Stimulated activated effector memory CD8-positive, alpha-beta T cell treated with anti-CD3 and anti-CD28 coated beads, Interleukin-12 subunit alpha, Interleukin-12 subunit beta, amount 100 ng/mL, for 72 hours (primary cell): ENCODE measurements around the gene SGMS1.

ENCODE experiments used
- ATAC-seq: fragments of 150-1000 bp; cut with Tn5 transposase; 2 replicates; pipeline ENCODE4 v1.10.0; 2021
- DNase-seq, 2 donors: peaks; one replicate each; pipeline ENCODE4 v3.0.0; 2021 to 2022; ENCODE audit warnings: low spot score in 2 of 2
- H3K27ac Mint-ChIP-seq: one replicate; pipeline ENCODE4 v1.8.0; 2022; ENCODE audit warnings: mild to moderate bottlenecking, mixed read lengths
- H3K36me3 Mint-ChIP-seq: one replicate; pipeline ENCODE4 v1.8.0; 2022; ENCODE audit warnings: mild to moderate bottlenecking, mixed read lengths
- H3K4me1 Mint-ChIP-seq: one replicate; pipeline ENCODE4 v1.8.0; 2022; ENCODE audit warnings: mixed read lengths
- H3K4me3 Mint-ChIP-seq: one replicate; pipeline ENCODE4 v1.8.0; 2022; ENCODE audit warnings: mild to moderate bottlenecking, mixed read lengths
- H3K9me3 Mint-ChIP-seq: one replicate; pipeline ENCODE4 v1.8.0; 2022; ENCODE audit warnings: mixed read lengths

The SGMS1 gene

GRCh38 chr10:50585921-50586739 is 37.6 kb downstream of the SGMS1 start:
- ATAC-seq: no peak
- Mint-ChIP-seq H3K27ac (no peak overlapping the region), H3K36me3 (peaks cover 18% of the 10 kb centered on the region), H3K4me3 (no peak overlapping the region), H3K9me3 (no peaks in the 10 kb centered on the region), H3K4me1 (peaks cover 26% of the 10 kb centered on the region)
- no peak for DNase-seq

- no peak for ATAC-seq
- no peak overlapping the region for H3K27ac Mint-ChIP-seq
- H3K4me1 Mint-ChIP-seq: peaks cover 45% of the 10 kb centered on the region
- H3K36me3 Mint-ChIP-seq: peaks cover under 1% of the 10 kb centered on the region
- no peak overlapping the region for H3K4me3 Mint-ChIP-seq
- H3K9me3 Mint-ChIP-seq: no peaks in the 10 kb centered on the region
- no peak for DNase-seq
Observed at GRCh38 chr10:50582766-50583762, 40.7 kb downstream of the SGMS1 start.

DNA sequence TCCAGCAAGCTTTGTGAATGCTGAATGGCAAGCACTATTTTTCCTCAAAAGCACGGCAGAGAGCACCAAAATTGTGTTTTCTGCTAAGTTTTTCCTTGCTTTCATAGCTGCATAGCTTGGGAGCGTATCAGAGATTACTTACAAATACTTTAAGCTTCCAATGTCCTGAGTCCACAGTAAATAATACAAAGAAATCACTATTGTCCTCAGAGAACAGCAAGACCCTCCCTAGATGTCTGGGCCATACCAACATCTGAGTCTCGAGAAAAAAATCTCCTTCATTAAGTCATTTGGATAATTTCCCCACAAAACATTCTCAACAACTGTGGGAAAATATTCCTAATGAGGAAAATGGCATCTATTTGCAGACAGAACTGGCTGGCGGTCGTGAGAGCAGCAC is 41.7 kb downstream of the SGMS1 start:
- Mint-ChIP-seq H3K27ac (no peak overlapping the region), H3K4me1 (peaks cover 54% of the 10 kb centered on the region), H3K4me3 (no peak overlapping the region), H3K9me3 (no peaks in the 10 kb centered on the region), H3K36me3 (no peaks in the 10 kb centered on the region)
- ATAC-seq (no peak), DNase-seq (no peak)

GRCh38 chr10:50580262-50580891 is 43.4 kb downstream of the SGMS1 start:
- Mint-ChIP-seq H3K4me3 (no peak overlapping the region), H3K9me3 (no peaks in the 10 kb centered on the region), H3K36me3 (no peaks in the 10 kb centered on the region), H3K4me1 (peaks cover 59% of the 10 kb centered on the region), H3K27ac (no peak overlapping the region)
- DNase-seq: no peak
- no peak for ATAC-seq

- Mint-ChIP-seq H3K36me3 (no peaks in the 10 kb centered on the region), H3K4me1 (peaks cover 59% of the 10 kb centered on the region), H3K9me3 (no peaks in the 10 kb centered on the region), H3K4me3 (no peak overlapping the region), H3K27ac (no peak overlapping the region)
- DNase-seq (no peak), ATAC-seq (no peak)
Observed at GRCh38 chr10:50579491-50580261, 44.1 kb downstream of the SGMS1 start.

GRCh38 chr10:50578949-50579348 is 44.8 kb downstream of the SGMS1 start:
- peaks cover 62% of the 10 kb centered on the region for H3K4me1 Mint-ChIP-seq
- no peaks in the 10 kb centered on the region for H3K9me3 Mint-ChIP-seq
- H3K4me3 Mint-ChIP-seq: no peak overlapping the region
- H3K27ac Mint-ChIP-seq: no peak overlapping the region
- no peak for ATAC-seq
- H3K36me3 Mint-ChIP-seq: no peaks in the 10 kb centered on the region
- no peak for DNase-seq

DNA sequence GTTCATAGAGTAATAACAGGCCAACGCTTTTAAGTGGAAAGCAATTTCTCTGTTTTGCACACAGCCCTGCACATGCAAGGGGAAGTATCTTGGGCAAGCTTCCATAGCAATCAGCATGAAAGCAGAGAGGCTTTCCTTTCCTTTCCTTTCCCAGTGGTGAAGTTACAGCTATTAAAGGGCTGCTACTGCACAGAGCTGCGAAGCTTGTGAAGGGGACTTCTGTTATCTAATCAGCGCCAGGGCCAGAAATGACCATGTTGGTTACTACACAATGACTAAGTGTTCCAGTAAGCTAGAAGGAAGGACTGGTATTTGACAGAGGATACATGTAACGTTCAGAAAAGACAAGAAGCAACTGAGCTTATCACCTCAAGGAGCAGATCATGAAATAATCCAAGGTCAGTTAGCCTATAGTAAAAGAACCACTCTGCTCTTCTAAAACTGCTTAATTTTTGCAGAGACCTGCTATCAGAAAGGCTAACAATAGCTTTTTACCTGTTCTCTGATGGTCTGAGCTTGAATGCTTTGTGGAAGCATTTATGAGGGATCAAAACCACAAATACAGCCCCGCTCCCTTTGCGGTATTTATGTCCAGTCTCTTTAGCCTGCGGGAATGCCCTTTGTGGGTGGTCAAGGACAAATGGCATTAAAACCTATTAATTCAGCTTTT is 45.9 kb downstream of the SGMS1 start:
- no peak overlapping the region for H3K27ac Mint-ChIP-seq
- H3K9me3 Mint-ChIP-seq: no peaks in the 10 kb centered on the region
- H3K36me3 Mint-ChIP-seq: no peaks in the 10 kb centered on the region
- no peak overlapping the region for H3K4me3 Mint-ChIP-seq
- peak in 1 of 2 donors; percentile 62 for DNase-seq
- peaks cover 65% of the 10 kb centered on the region for H3K4me1 Mint-ChIP-seq
- peak; percentile 88 for ATAC-seq

GRCh38 chr10:50577010-50577409 is 46.7 kb downstream of the SGMS1 start:
- Mint-ChIP-seq H3K4me3 (no peak overlapping the region), H3K27ac (no peak overlapping the region), H3K9me3 (no peaks in the 10 kb centered on the region), H3K36me3 (no peaks in the 10 kb centered on the region), H3K4me1 (peaks cover 59% of the 10 kb centered on the region)
- no peak for ATAC-seq
- no peak for DNase-seq

- peak overlapping the region; percentile 71 for H3K27ac Mint-ChIP-seq
Observed at GRCh38 chr10:50576245-50576815, 47.4 kb downstream of the SGMS1 start.

DNA sequence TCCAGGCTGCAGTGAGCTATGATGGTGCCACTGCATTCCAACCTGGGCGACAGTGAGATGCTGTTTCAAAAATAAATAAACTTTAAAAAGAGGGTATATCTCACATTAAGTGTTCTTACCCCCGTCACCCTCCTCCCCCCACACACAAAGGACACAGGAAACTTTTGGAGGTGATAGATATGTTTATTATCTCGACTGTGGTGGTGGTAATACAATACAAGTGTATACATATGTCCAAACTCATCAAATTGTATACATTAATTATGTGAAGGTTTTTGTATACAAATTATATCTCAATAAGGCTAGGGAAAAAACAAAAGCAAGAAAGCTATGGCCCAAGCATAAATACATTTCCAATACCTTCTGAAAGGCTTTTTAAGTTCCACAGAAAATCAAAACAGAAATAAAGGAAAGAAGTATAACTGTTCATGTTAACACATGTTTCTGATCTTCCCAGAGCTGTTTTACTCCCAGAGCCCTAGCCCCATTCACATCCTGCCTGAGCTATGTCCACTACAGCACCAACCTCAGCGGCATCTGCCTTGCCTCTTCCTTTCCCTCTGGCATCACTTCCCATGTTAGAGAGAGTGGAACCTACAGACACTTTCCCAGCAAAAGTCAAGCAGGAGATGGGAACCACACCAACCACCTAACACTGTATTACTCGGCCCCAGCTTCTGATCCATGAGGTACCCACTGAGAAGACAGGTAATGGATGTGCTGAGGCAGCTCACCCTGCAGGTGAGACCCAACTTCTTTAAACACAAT is 48.1 kb downstream of the SGMS1 start:
- H3K4me1 Mint-ChIP-seq: peaks cover 47% of the 10 kb centered on the region
- no peaks in the 10 kb centered on the region for H3K36me3 Mint-ChIP-seq
- ATAC-seq: no peak
- H3K27ac Mint-ChIP-seq: peak overlapping the region; percentile 71
- no peaks in the 10 kb centered on the region for H3K9me3 Mint-ChIP-seq
- no peak overlapping the region for H3K4me3 Mint-ChIP-seq
- DNase-seq: no peak

More at GRCh38 chr10:50576245-50576815, 47.4 kb downstream of the SGMS1 start:
- no peaks in the 10 kb centered on the region for H3K9me3 Mint-ChIP-seq
- peaks cover 53% of the 10 kb centered on the region for H3K4me1 Mint-ChIP-seq
- no peaks in the 10 kb centered on the region for H3K36me3 Mint-ChIP-seq
- ATAC-seq: peak; percentile 82
- no peak for DNase-seq
- no peak overlapping the region for H3K4me3 Mint-ChIP-seq

GRCh38 chr10:50574931-50575330 is 48.8 kb downstream of the SGMS1 start:
- Mint-ChIP-seq H3K9me3 (no peaks in the 10 kb centered on the region), H3K27ac (no peak overlapping the region), H3K4me3 (no peak overlapping the region), H3K4me1 (peaks cover 40% of the 10 kb centered on the region), H3K36me3 (no peaks in the 10 kb centered on the region)
- ATAC-seq: no peak
- no peak for DNase-seq

DNA sequence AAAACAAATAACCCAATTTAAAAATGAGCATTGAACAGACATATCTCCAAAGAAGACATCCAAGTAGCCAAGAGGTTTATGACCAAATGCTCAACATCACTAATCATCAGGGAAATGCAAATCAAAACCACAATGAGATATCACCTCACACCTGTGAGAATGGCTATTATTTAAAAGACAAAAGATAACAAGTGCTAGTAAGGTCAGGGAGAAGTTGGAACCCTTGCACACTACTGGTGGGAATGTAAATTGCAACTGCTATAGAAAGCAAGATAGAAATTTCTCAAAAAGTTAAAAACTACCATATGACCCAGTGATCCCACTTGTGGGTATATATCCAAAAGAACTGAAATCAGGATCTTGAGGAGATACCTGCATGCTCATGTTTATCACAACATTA is 49.5 kb downstream of the SGMS1 start:
- no peak overlapping the region for H3K4me3 Mint-ChIP-seq
- H3K4me1 Mint-ChIP-seq: peaks cover 34% of the 10 kb centered on the region
- H3K9me3 Mint-ChIP-seq: no peaks in the 10 kb centered on the region
- H3K36me3 Mint-ChIP-seq: no peaks in the 10 kb centered on the region
- H3K27ac Mint-ChIP-seq: no peak overlapping the region
- ATAC-seq: no peak
- DNase-seq: no peak

- Mint-ChIP-seq H3K4me3 (no peak overlapping the region), H3K4me1 (peaks cover 22% of the 10 kb centered on the region), H3K9me3 (no peaks in the 10 kb centered on the region), H3K36me3 (no peaks in the 10 kb centered on the region), H3K27ac (no peak overlapping the region)
- ATAC-seq (no peak), DNase-seq (no peak)
Observed at GRCh38 chr10:50572017-50572491, 51.7 kb downstream of the SGMS1 start.
